ENCODE results near the gene TCF7L2. TPM values are rescaled to one million over a fixed set of nuclear protein-coding genes. Genes with fewer than 3 reads are reported as not detected.

The TCF7L2 gene
- total RNA-seq, 1 donor from 2014 or later, result 76.4 TPM

GRCh38 chr10:113176652-113177155 lies 226.7 kb downstream of the TCF7L2 start:
- Mint-ChIP-seq H3K9me3 (no peaks in the 10 kb centered on the region), H3K27me3 (ENCODE audit: low read depth) (no peaks in the 10 kb centered on the region), H3K4me3 (no peak overlapping the region), H3K27ac (no peak overlapping the region), H3K36me3 (no peaks in the 10 kb centered on the region), H3K4me1 (peaks cover 44% of the 10 kb centered on the region)
- TF ChIP-seq CTCF (IDR thresholded peaks at IDR 0.05; ENCODE audit: unreplicated experiment), result no peak
- no peak for DNase-seq (ENCODE audit: low spot score in 2 of 2, unreplicated experiment in 2 of 2)

DNA sequence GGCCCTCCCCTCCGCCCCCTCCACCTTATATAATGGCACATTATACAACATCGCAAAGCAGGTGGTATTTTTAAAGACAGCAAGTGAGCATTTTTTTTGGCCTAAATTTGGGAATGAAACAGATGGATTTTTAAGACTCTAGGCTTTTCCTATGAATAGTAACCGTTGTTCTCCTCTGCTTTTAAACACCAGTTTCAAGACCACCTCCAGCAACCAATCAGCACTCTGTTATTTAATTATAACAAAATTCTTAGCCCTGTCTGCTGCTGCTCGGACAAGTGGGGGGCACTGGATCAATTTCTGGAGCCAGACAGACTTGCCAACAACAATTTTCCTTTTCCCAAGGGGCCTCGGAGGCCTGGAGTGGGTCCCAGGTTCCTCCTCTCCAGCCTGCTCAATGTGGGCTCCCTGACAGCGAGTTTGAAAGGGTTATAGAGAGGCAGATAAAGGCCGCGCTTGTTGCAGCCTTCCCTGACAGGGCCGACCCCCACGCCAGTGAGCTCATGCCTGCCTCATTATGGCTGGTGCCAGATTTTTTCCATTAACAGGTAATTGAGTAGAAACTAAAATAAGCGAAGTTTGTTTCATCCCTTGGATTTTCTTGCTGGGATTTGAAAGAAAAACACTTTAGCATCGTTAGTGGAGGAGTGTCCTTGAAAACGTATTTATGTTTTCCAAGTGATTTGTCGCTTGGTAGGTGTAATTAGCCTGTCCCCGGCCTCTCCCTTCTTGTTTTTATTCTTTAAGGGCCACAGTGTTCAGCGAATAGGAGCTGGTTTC lies 227.3 kb downstream of the TCF7L2 start:
- TF ChIP-seq CTCF (IDR thresholded peaks at IDR 0.05; ENCODE audit: unreplicated experiment), result no peak
- Mint-ChIP-seq H3K4me3 (no peak overlapping the region), H3K9me3 (no peaks in the 10 kb centered on the region), H3K27ac (peak overlapping the region; percentile 78), H3K27me3 (ENCODE audit: low read depth) (no peaks in the 10 kb centered on the region), H3K36me3 (no peaks in the 10 kb centered on the region), H3K4me1 (peaks cover 44% of the 10 kb centered on the region)
- DNase-seq (ENCODE audit: low spot score in 2 of 2, unreplicated experiment in 2 of 2), result no peak

DNA sequence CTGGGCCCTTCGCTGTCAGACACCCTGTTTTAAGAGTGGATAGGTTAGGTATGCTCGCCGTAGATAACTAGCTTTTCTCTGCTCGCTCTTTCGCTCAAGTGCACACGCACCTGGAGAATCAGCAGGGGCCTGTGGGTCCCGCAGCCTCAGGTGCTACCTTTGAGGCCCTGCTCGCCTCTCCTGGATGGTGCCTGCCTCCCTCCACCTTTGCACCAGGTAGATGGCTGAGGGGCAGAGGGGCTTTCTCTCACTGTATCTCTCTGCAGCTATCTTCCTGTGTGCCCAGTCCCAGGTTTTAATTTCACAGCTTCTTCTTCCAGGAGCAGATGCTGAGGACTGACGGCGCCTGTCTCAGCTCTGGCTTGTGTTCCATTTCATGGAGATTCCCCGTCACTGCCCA lies 227.9 kb downstream of the TCF7L2 start:
- Mint-ChIP-seq H3K27me3 (ENCODE audit: low read depth) (no peaks in the 10 kb centered on the region), H3K27ac (peak overlapping the region; percentile 5), H3K9me3 (no peaks in the 10 kb centered on the region), H3K36me3 (no peaks in the 10 kb centered on the region), H3K4me1 (peaks cover 44% of the 10 kb centered on the region), H3K4me3 (no peak overlapping the region)
- TF ChIP-seq CTCF (IDR thresholded peaks at IDR 0.05; ENCODE audit: unreplicated experiment), result no peak
- DNase-seq (ENCODE audit: low spot score in 2 of 2, unreplicated experiment in 2 of 2), result no peak

GRCh38 chr10:113178771-113179170 lies 228.7 kb downstream of the TCF7L2 start:
- no peaks in the 10 kb centered on the region for H3K36me3 Mint-ChIP-seq
- no peaks in the 10 kb centered on the region for H3K27me3 Mint-ChIP-seq (ENCODE audit: low read depth)
- H3K4me1 Mint-ChIP-seq, result peaks cover 44% of the 10 kb centered on the region
- TF ChIP-seq CTCF (IDR thresholded peaks at IDR 0.05; ENCODE audit: unreplicated experiment), result no peak
- H3K4me3 Mint-ChIP-seq, result no peak overlapping the region
- H3K9me3 Mint-ChIP-seq, result no peaks in the 10 kb centered on the region
- DNase-seq (ENCODE audit: low spot score in 2 of 2, unreplicated experiment in 2 of 2), result no peak
- no peak overlapping the region for H3K27ac Mint-ChIP-seq

DNA sequence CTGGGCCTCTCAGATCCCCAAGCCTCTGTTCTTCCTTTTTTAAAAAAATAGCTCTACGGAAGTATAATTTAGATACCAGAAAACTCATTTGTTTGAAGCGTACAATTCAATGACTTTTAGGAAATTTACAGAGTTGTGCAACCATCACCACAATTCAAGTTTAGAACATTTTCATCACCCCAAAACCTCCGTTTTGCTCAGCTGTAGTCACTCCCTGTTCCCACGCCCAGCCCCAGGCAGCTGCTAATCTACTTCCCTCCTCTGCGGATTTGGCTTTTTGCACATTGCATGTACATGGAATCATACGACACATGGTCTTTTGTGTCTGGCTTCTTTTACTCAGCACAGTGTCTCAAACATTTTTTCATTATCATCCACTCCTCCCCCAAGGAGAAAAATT lies 229.2 kb downstream of the TCF7L2 start:
- Mint-ChIP-seq H3K4me1 (peaks cover 44% of the 10 kb centered on the region), H3K36me3 (no peaks in the 10 kb centered on the region), H3K27ac (no peak overlapping the region), H3K4me3 (no peak overlapping the region), H3K9me3 (no peaks in the 10 kb centered on the region), H3K27me3 (ENCODE audit: low read depth) (no peaks in the 10 kb centered on the region)
- no peak for DNase-seq (ENCODE audit: low spot score in 2 of 2, unreplicated experiment in 2 of 2)
- TF ChIP-seq CTCF (IDR thresholded peaks at IDR 0.05; ENCODE audit: unreplicated experiment), result no peak

Data from mesothelial cell of epicardium (in vitro differentiated cells).